GDM1 (cell line): ENCODE measurements around the gene ACP6.

Experiments used
- DNase-seq: peaks from one replicate; lab custom pipeline; 2025; lab: John Stamatoyannopoulos, UW

The ACP6 gene

DNA sequence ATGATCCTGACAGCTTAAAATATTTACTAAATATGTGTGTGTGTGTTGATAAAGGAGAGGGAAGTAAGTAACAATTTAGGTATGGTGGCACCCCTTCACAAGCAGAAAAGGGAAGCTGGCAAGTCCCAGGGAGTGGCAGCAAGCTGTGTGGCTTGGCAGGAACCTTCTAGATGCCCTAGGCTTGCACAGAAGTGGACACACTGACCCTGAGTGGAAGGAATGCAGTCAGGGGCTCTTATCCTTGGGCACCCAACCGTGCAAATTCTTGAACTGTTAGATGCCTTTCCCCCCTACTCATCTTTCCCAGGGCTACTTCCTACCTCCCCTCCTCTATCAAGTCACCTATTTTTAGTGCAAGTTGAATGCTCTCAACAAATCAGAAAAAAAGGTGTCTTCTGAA lies 18.9 kb downstream of the ACP6 start:
- DNase-seq = no peak

DNA sequence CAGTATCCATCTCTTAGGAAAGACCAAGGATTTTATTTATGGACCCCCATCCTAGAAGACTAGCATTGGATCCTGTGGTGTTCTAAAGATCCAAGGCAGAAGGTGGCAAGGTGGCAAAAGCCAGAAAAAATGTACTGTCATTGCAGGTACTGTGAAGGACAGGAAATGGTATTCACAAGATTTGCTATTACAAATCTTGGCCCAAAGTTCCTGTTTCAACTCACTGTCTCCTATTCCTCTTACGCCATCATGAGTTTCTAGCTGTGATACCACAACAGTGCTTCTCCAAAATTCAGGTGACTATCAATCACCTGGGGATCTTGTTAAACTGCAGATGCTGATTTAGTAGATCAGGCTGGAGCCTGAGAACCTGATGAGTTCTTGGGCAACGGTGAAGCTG lies 21.4 kb downstream of the ACP6 start:
- DNase-seq = no peak

DNA sequence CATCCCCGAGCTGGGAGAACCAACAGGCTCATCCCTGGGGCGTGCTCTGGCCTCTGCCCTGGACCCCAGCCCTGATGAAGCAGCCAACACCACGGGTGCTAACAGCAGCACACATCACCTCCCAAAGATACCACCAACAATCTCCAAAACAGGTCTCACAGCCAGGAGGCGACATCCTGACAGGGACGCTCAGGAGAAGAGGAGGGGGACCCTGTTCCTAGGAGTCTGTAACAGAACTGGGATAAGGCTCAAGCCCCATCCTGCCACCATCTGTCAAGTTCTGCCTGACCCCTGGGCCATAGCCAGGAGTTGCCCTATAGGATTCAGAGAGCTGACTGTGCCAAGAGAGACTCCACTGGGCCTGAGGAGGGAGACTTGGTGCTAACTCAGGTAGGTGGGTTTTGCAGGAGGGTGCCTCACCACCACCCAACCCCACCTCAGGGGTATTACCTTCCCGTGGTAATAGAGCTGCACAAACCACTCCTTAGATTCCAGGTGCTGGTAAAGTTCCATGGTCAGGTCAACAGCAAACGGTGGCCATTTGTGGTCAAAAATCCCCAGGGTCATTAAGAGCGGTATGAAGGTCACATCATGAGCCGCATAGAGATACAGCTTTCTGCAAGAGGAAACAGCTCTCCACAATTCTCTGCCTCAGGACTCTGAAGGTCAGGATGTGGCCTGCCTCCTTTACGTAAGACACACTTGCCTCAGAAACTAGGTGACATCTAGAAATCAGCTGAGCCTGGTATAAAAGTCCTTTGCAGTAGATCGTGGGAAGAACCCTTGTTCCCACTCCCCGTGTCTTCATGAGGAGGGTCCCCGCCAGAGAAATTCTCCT lies 22.3 kb downstream of the ACP6 start:
- no peak for DNase-seq

GRCh38 chr1:147643974-147644373 lies 26.4 kb downstream of the ACP6 start:
- DNase-seq = no peak

- peak; percentile 14 for DNase-seq
Observed at GRCh38 chr1:147641695-147642592, 28.4 kb downstream of the ACP6 start.

DNA sequence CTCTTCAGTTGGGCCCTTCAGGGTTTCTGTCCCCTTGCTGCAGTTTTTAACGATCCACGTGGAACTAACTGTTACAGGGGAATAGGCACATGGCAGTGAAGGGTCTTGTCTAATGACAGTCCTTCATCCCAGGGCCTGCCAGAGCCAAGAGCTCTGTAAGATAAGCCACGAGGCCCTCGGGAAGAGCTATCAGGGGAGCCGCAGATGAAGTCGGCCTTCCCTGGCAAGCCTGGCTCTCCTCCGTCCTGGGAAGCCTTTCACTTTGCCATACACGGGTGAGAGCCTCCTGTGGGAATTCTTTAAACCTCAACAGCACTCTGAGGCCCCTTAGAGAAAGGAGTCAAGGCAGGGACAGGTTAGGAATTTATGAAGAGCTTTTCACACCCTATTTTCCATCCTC lies 29.0 kb downstream of the ACP6 start:
- DNase-seq = no peak

DNA sequence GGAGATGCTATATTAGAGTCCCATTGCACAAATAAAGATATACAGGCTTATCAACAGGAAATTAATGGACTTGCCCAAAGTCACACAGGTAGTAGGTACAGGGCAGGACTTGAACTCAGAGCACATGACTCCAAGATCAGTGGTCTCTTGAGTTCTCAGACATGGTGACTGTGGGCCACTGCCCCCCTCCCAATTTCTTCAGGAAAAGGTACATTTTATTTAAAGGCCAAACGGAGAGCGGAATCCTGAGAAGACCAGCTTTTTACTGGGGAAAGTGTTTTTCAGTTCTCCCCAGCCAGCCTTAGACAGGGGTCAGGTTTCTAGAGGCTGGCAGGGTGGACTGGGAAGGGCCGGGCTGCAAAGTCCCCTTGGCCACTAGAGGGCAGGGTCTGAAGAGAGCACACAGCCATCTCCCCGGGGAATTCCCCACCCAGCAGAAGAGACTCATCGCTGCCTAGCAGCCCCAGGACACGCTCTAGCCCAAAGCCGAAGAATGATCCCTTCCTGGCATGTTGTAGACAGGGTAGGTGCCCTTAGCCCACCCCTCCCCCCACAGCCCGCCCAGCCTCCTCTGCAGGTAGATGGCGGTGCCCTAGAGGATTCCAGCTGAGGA lies 29.7 kb downstream of the ACP6 start:
- peak; percentile 20 for DNase-seq

GRCh38 chr1:147636314-147636713 lies 34.0 kb downstream of the ACP6 start:
- no peak for DNase-seq

DNA sequence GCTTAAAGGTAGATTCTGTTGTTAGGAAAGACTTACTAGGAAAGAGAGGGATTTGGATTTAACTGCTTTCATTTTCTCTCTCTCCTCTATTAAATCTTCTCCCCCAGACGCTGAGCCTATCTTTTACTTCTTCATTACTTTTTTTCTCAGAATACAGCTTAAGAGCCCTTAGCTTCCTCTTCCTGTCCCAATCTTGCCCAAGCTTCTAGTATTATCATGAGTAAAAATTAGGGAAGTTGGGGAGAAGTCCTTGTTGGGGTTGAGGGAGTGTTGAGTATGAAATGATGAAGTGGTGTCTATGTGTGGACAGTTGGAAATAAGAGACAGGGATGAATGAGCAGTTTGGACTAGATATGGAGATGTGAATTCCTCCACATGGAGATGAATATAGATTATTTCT lies 35.0 kb downstream of the ACP6 start:
- DNase-seq = peak; percentile 6

GRCh38 chr1:147634645-147635044 lies 35.7 kb downstream of the ACP6 start:
- no peak for DNase-seq

DNA sequence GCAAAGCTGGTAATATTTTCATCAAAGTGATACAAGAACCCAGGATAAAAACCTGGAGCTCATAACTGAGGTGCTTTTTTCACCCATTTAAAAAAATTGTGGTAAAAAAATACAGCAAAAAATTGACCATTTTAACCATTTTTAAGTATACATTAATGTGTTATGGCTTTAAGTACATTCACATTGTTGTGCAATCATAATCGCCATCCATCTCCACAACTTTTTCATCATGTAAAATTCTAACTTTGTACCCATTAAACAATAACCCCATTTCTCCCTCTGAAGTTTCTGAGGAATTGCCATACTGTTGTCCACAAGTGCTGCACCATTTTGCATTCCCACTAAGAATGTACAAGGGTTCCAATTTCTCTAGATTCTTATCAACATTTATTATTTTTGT lies 36.6 kb downstream of the ACP6 start:
- no peak for DNase-seq

DNA sequence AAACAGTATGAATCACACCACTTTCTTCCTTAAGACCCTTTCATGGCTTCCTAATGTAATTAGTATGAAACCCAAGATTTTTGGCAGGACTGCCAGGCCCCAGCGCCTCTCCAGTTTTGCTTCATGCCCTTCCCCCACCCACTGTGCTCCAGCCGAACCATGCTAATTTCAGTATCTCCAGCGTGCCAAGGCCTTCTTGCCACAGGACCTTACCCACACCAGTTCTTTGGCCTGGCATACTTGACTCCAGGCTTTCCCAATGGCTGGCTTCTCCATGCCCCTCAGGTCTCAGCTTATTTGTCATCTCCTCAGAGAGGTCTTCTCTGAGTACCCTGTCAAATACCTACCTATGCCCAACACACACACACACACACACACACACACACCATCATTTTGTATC lies 38.5 kb downstream of the ACP6 start:
- DNase-seq = no peak

GRCh38 chr1:147630447-147630846 lies 39.9 kb downstream of the ACP6 start:
- no peak for DNase-seq

- DNase-seq = no peak
Observed at GRCh38 chr1:147630022-147630421, 40.3 kb downstream of the ACP6 start.

GRCh38 chr1:147628441-147628840 lies 41.9 kb downstream of the ACP6 start:
- DNase-seq = no peak

- DNase-seq = peak; percentile 33
Observed at GRCh38 chr1:147627435-147628110, 42.8 kb downstream of the ACP6 start.

- DNase-seq = no peak
Observed at GRCh38 chr1:147626739-147627138, 43.6 kb downstream of the ACP6 start.

- DNase-seq = no peak
Observed at GRCh38 chr1:147626291-147626690, 44.0 kb downstream of the ACP6 start.

- DNase-seq = no peak
Observed at GRCh38 chr1:147625362-147625995, 44.8 kb downstream of the ACP6 start.

DNA sequence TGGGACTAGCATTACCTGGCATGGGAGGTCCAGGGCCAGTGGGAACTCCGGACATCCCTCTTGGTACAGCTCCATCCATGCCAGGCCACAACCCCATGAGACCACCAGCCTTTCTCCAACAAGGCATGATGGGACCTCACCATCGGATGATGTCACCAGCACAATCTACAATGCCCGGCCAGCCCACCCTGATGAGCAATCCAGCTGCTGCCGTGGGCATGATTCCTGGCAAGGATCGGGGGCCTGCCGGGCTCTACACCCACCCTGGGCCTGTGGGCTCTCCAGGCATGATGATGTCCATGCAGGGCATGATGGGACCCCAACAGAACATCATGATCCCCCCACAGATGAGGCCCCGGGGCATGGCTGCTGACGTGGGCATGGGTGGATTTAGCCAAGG lies 45.8 kb downstream of the ACP6 start:
- DNase-seq = no peak

DNA sequence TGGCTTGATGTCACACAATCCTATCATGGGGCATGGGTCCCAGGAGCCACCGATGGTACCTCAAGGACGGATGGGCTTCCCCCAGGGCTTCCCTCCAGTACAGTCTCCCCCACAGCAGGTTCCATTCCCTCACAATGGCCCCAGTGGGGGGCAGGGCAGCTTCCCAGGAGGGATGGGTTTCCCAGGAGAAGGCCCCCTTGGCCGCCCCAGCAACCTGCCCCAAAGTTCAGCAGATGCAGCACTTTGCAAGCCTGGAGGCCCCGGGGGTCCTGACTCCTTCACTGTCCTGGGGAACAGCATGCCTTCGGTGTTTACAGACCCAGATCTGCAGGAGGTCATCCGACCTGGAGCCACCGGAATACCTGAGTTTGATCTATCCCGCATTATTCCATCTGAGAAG lies 46.3 kb downstream of the ACP6 start:
- no peak for DNase-seq

DNA sequence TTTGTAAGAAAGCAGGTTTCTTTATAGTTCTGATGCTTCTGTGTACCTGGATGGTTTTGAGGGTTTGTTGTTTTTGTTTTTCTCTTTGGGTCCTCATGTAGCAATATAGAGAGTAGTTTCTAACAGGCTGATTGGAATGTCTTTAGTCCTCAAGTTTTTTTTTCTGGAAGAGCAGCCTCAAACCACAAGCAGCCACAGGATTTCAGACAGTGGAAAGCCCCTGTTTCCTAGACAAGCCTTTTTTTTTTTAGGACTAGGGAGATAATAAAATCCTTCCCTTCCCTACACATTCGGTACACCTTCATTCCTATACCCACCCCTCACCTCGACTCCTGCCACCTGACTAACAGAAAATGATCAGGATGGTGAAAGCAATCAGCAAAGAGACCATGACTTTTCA lies 47.6 kb downstream of the ACP6 start:
- DNase-seq = no peak
